ENCODE data around the gene LNX2.

DNA sequence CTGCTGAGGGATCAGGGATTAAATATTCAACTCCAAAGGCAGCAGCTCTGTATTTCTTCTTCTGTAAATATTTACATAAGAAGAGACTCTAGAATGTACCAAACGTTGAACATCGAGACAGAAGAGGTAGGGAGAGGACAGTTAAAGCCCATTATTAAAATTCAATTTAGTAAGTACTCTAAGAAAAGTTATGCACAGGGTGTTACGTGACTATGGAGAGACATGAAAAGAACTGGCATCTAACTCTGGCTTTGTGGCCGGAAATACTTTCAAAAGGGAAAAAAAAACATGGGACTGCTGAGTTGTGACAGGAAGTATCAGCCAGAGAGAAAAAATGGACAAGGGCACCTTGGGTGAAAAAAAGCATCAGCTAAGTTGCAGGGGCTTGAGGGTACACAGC, 36.7 kb downstream of the LNX2 start:
- TF ChIP-seq, protein P1, sequence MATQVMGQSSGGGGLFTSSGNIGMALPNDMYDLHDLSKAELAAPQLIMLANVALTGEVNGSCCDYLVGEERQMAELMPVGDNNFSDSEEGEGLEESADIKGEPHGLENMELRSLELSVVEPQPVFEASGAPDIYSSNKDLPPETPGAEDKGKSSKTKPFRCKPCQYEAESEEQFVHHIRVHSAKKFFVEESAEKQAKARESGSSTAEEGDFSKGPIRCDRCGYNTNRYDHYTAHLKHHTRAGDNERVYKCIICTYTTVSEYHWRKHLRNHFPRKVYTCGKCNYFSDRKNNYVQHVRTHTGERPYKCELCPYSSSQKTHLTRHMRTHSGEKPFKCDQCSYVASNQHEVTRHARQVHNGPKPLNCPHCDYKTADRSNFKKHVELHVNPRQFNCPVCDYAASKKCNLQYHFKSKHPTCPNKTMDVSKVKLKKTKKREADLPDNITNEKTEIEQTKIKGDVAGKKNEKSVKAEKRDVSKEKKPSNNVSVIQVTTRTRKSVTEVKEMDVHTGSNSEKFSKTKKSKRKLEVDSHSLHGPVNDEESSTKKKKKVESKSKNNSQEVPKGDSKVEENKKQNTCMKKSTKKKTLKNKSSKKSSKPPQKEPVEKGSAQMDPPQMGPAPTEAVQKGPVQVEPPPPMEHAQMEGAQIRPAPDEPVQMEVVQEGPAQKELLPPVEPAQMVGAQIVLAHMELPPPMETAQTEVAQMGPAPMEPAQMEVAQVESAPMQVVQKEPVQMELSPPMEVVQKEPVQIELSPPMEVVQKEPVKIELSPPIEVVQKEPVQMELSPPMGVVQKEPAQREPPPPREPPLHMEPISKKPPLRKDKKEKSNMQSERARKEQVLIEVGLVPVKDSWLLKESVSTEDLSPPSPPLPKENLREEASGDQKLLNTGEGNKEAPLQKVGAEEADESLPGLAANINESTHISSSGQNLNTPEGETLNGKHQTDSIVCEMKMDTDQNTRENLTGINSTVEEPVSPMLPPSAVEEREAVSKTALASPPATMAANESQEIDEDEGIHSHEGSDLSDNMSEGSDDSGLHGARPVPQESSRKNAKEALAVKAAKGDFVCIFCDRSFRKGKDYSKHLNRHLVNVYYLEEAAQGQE (IDR thresholded peaks at IDR 0.05; ENCODE audit: insufficient read depth in 1 of 2, low read depth in 2 of 2, low read length in 2 of 2): no peak
- no peak for TF ChIP-seq POLR2AphosphoS5 (IDR thresholded peaks at IDR 0.05; ENCODE audit: low read depth, low read length)
- TF ChIP-seq SIN3A (IDR thresholded peaks at IDR 0.05; ENCODE audit: borderline replicate concordance, insufficient read depth, low read length): no peak
- no peak for TF ChIP-seq FOXP2 (optimal IDR thresholded peaks at IDR 0.05; ENCODE audit: borderline replicate concordance, extremely low read depth, extremely low read length, insufficient read depth)
- no peak for TF ChIP-seq TAF1 (IDR thresholded peaks at IDR 0.05; ENCODE audit: borderline replicate concordance, insufficient read depth, low read length)
